Stimulated activated CD4-positive, alpha-beta T cell treated with anti-CD3 and anti-CD28 coated beads, Interleukin-12 subunit alpha, Interleukin-12 subunit beta, amount 100 ng/mL, for 4 hours (primary cell): ENCODE measurements around the gene SPIC.
"Not testable (repeated sequence)": the region's sequence is repeated elsewhere in the genome, so short reads cannot be mapped to it uniquely, and the experiment has no call there.

Source experiments
- DNase-seq: peaks from one replicate; pipeline ENCODE4 v3.0.0-alpha.2; 2020

The SPIC gene

GRCh38 chr12:101474711-101475386 lies at the start of gene SPIC:
TSS of gene SPIC (plus strand) at chr12:101475336. CDS start at chr12:101476905, 1,569 bp downstream.
- DNase-seq: no peak

DNA sequence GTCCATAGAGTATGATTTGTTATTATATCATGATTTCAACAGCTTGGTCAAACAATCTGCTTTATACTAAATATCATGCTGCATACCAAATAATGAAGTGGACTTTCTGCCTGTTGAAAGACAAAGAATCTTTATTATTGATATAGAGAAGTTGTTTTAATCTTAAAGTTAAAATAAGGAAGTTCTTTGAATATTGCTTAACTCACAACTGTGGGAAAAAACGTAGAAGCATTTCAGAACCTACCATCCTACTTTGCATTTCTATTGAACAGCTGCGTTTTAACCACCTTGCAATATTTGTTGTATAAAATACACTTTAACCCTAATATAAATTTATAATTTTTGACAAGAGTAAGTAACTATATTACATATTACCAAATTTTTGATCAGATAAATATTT lies 44.7 kb upstream of the SPIC start:
- no peak for DNase-seq

DNA sequence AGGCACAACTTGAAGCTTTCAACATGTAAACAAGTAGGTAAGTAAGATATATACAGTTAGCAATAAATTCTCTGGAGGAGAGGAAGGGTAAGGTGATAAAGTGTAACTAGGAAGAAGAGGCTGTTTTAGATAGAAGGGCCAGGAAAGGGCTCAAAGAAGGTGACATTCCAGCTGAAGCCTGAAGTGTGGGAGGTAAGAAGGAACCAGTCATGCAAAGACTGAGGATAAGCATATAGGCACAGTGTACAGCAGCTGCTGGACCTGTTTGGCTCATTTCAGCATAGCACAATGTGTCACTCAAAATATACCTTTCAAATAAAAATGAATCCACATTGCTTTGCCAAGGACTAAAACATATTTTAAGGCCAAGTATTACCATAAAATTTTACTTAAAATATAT lies 39.0 kb upstream of the SPIC start:
- DNase-seq: no peak

DNA sequence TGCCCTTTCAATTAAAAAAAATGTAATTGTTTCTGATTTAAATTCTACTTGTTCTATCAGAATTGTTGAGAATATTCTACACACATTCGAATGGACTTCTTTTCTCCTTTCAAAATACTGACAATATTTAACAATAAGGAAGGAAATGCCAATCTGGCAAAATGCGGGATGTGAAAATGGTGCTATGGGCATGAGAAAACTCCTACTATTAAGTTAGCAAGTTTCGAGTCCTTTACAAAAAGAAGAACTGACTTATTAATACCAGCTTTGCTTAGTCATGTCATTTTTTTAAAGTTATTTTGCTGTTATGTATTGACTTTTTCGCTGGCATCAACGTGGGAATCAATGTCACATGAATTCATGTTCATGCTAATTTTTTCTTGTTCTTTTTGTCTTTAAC lies 35.9 kb upstream of the SPIC start:
- no peak for DNase-seq

DNA sequence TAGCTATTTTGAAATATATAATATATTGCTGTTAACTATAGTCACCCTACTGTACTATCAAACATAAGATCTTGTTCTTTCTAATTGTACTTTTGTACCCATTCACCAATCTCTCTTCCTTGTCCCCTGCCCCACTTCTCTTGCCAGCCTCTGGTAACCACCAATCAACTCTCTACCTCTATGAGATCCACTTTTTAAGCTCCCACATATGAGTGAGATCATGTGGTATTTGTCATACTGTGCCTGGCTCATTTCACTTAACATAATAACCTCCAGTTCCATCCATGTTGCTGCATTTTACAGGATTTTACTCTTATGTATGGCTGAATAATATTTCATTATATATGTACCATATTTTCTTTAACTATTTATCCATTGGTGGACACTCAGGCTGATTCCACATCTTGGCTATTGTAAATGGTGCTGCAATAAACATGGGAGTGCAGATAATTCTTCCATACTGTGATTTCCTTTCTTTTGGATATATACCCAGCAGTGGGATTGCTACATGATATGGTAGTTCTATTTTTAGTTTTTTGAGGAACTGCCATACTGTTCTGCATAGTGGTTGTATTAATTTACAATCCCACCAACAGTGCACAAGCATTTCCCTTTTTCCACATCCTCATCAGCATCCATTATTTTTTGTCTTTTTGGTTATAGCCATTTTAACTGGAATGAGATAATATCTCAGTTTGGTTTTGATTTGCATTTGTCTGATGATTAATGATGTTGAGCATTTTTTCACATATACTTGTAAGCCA lies 33.5 kb upstream of the SPIC start:
- DNase-seq: no peak

GRCh38 chr12:101455685-101456084 lies 19.5 kb upstream of the SPIC start:
- no peak for DNase-seq

GRCh38 chr12:101459642-101460346 lies 15.3 kb upstream of the SPIC start:
- no peak for DNase-seq

- DNase-seq: no peak
These were observed 6.2 kb upstream of the SPIC start for GRCh38 chr12:101468948-101469347.

DNA sequence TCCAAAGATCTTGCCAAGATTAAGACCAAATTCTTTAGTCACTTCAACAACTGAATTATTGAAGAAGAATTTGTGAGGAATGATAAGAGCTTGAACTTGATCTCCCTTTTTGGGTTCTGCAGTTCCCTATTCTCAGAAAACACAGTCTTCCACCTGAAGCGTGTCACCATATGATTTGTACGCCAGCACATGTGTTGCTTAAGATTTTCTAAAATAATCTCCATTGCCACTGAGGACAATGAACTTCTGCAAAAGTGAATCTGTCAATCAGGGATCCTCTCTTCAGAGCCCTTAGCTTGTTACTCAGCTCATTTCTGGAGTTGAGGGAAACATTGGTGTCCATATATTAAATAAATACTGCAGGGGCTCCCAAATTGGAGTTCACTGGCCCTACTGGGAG lies 4.2 kb upstream of the SPIC start:
- no peak for DNase-seq

- DNase-seq: not testable (repeated sequence)
These were observed 3.3 kb upstream of the SPIC start for GRCh38 chr12:101471878-101472277.

DNA sequence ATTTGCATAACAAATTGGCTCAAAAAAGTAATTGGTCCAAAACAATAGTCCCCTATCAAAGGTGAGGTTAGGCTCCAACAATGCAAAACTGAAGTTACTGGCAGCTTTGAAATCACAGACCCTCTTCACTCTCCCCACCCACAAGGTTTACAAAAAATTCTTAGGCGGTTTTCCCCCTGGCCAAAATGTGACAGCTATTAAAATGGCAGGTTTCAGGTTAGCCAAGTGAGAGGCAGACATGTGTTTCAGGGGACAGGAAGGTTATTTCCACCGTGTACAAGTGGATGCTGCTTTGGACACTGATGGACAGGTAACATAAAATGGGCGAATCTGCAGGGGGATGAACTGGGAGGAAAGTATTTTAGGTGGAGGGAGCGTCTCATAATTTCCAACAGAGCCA lies 888 bp upstream of the SPIC start:
- DNase-seq: no peak

DNA sequence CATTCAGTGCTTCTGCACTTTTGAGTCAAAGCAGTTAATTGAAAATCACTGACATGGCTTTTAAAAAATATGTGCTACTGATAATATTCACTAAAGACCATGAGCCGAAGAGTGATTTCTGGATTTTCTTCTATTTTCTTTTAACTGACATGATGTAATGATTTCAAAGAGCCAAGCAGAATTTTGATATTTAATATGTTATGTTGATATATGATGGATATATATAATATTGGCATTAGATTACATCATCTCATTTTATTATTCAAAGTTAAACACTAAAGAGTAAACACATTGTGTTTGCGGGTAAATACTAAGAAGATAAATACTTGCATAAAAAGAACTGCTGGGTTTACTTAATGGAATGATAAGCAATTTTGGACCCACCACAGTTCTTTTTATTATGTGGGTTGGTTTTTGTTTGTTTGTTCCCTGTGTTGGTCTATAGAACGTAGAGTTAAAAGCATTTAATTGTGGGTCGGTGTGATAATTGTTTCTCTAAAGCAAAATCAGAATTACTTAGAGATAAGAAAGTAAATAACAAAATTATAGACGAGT lies 692 bp downstream of the SPIC start:
- DNase-seq: no peak

DNA sequence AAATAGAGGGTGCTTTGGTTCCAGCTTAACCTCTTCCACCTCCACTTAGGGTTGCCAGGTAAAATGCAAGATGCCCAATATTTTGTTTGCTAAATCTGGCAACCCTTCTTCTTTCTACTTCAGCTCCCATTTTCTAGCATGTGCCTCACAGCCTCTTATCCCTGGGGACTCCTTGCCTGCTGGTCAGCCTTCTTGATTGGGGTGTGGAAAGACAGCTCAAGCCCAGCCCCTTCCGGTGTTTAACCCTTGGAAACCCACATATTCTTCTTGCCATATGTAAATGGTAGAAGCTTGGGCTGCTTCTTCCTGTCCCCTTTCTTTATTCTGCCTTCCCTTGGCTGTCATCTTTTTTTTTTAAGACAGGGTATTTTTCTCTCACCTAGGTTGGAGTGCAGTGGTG lies 5.7 kb downstream of the SPIC start:
- no peak for DNase-seq

GRCh38 chr12:101485021-101485420 lies 9.9 kb downstream of the SPIC start:
- no peak for DNase-seq

DNA sequence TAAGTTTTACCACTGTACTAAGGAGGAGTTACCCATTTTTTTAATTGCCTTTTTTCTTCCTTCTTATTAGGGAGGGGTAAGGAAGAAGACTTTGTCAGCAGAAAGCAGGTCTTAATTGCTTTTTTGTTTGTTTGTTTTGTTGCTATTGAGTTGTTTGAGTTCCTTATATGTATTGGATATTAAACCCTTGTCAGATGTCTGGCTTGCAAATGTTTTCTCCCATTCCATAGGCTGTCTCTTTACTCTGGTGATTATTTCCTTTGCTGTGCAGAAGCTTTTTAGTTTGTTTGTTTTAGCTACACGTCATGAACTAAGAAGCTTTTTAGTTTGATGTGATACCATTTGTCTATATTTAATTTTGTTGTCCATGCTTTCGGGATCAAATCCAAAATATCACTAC lies 13.3 kb downstream of the SPIC start:
- no peak for DNase-seq

- no peak for DNase-seq
These were observed 15.3 kb downstream of the SPIC start for GRCh38 chr12:101490286-101490920.

DNA sequence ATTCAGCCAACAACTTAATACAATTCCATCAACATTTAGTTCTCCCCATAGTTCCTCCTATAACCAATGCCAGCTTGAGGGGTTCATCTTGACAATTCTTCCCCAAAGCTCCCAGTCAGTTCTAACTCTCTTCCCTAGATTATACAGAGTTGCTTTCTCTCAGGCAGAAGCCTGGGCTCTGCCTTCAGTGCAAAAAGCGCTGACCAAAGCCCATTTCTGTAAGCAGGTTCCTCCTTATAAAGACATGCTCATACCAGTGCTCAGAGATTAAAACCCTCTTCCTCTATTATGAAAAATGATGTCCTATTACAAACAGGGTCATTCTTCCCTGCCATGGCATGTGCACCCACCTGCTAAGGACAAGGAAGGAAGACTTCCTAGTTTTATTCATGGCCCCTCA lies 16.2 kb downstream of the SPIC start:
- DNase-seq: no peak

- DNase-seq: no peak
These were observed 18.4 kb downstream of the SPIC start for GRCh38 chr12:101493556-101493955.

GRCh38 chr12:101498252-101498651 lies 23.1 kb downstream of the SPIC start:
- no peak for DNase-seq

DNA sequence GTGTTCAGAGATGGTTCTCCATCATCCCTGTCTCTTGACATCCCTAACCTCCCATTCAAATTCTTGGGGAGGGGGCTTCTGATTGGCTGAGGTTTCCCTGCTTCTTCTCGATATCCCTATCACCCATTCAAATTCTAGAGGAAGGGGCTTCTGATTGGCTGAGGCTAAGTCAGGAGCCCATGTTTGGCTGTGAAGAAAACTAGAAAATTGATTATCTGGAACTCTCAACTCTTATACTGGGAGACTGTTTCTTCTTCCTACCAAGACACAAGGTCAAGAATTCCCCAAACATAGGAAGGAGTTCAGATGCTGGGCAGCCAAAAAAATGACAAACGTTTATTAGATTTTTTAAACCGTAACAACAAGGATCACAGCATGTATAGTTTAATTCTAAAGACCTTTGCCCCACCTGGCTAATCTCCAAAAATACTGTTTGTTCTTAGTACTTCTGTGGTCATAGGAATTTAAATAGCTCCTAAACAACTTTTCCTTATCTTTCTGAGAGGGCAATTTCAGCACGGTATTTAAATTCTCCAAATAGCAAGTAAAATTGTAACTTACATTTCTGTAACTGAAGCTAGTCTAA lies 26.4 kb downstream of the SPIC start:
- DNase-seq: no peak

DNA sequence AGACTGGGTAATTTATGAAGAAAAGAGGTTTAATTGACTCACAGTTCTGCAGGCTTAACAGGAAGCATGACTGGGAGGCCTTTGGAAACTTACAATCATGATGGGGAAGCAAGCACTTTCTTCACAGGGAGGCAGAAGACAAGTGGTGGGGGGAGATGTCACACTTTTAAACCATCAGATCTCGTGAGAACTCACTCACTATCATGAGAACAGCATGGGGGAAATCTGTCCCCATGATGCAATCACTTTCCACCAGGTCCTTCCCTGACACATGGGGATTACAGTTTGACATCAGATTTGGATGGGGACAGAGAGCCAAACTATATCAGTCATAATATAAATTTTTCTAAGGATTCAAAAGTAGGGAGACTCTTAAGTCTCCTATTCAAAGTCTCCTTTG lies 46.0 kb downstream of the SPIC start:
- DNase-seq: no peak

DNA sequence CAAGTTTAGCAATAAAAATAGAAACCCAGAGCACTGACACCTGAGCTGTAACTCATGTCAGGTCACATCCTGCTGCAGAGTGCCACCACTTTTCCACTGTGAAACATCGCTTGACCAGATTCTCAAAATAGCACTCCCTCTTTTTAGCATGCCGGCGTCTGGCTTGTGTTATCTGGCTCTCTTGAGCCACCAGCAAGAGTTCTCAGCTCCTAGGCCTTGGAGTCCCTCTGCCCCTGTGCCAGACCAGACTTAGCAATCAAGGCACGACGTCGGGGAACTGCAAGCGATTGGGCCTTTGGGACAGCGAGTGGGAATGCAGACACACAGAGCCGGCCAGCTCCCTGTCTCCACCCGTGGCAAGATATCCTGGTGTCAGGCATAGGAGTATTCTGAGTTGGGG lies 52.5 kb downstream of the SPIC start:
- no peak for DNase-seq
